ENCODE data around the gene MMRN2.
"Not testable (repeated sequence)": the region's sequence is repeated elsewhere in the genome, so short reads cannot be mapped to it uniquely, and the experiment has no call there.

The MMRN2 gene, protein sequence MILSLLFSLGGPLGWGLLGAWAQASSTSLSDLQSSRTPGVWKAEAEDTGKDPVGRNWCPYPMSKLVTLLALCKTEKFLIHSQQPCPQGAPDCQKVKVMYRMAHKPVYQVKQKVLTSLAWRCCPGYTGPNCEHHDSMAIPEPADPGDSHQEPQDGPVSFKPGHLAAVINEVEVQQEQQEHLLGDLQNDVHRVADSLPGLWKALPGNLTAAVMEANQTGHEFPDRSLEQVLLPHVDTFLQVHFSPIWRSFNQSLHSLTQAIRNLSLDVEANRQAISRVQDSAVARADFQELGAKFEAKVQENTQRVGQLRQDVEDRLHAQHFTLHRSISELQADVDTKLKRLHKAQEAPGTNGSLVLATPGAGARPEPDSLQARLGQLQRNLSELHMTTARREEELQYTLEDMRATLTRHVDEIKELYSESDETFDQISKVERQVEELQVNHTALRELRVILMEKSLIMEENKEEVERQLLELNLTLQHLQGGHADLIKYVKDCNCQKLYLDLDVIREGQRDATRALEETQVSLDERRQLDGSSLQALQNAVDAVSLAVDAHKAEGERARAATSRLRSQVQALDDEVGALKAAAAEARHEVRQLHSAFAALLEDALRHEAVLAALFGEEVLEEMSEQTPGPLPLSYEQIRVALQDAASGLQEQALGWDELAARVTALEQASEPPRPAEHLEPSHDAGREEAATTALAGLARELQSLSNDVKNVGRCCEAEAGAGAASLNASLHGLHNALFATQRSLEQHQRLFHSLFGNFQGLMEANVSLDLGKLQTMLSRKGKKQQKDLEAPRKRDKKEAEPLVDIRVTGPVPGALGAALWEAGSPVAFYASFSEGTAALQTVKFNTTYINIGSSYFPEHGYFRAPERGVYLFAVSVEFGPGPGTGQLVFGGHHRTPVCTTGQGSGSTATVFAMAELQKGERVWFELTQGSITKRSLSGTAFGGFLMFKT

DNA sequence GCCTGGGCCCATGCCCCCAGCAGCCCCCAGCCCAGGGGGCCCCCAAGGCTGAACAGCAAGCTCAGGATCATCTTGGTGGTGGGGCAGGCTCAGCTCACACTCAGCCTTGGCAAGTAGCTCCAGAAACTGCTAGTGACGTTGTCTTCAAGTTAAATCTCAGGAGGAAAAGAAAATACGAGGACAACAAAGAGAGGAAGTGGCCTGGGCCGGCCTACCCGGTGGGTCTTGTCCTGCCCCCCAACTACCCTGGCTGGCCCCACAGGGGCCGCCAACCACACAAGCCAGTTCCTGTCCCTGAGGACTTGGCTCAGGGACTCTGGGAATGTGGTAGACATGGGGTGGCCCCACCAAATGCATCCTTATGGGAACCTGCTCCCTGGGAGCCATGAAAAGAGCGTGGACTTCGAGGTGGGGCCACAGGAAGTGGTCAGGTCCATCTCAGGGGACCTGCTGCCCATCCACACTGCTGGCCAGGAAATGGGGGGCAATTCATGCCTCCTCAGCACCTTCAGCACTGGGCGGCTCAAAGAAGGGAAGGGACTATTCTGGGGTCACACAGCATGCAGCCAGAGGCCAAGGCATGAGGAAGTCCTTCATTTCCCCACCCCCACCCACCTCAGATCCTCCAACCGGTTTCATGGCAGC, at the start of gene MMRN2:
TSS of gene MMRN2 (minus strand) at position 145 of the 645 bp plus-strand sequence. CDS start at position 71, 74 bp downstream.
- no peak for DNase-seq (ENCODE audit: low read depth)

DNA sequence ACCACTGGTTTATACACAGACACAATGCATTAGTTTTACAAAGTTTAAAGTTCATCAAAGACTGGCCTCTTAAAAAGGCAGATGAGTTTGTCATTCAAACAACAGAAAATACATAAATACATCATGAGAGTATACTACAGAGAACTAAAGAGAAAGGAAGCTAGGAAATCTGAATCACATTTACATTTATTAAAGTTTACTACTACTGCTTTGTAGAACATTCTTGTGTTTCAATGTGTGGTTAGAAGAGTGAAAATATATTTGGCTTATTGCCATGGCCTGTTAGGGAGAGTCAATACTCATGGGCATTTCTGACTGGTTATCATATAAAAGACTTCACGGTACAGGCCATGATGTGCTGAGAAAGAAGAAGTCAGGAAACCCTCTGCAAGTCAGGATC, 49.7 kb upstream of the MMRN2 start:
- DNase-seq (ENCODE audit: low read depth): not testable (repeated sequence)

DNA sequence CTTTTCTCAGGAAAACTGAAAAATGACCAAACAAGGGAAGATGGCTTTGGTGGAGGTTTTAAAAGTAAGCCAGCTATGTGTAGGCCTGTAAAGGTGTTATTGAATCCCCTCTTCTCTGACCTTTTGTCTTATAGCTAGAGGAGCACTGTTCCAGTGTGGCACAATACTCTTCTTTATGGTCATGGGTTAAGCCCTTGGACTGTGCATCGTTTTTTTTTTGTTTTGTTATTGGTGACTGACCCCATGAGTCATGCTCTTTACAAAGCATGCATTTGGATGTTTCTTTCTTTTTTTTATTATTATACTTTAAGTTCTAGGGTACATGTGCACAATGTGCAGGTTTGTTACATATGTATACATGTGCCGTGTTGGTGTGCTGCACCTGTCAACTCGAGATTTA, 43.1 kb upstream of the MMRN2 start:
- DNase-seq (ENCODE audit: low read depth): no peak

GRCh38 chr10:86999802-87000403, 42.5 kb upstream of the MMRN2 start:
- not testable (repeated sequence) for DNase-seq (ENCODE audit: low read depth)

GRCh38 chr10:86992929-86993328, 35.5 kb upstream of the MMRN2 start:
- DNase-seq (ENCODE audit: low read depth): no peak

- DNase-seq (ENCODE audit: low read depth): no peak
These were observed 35.0 kb upstream of the MMRN2 start for GRCh38 chr10:86992456-86992855.

GRCh38 chr10:86991362-86991761, 33.9 kb upstream of the MMRN2 start:
- not testable (repeated sequence) for DNase-seq (ENCODE audit: low read depth)

- no peak for DNase-seq (ENCODE audit: low read depth)
These were observed 31.1 kb upstream of the MMRN2 start for GRCh38 chr10:86988520-86988919.

GRCh38 chr10:86984498-86984897, 27.1 kb upstream of the MMRN2 start:
- not testable (repeated sequence) for DNase-seq (ENCODE audit: low read depth)

- no peak for DNase-seq (ENCODE audit: low read depth)
These were observed 24.3 kb upstream of the MMRN2 start for GRCh38 chr10:86981716-86982115.

DNA sequence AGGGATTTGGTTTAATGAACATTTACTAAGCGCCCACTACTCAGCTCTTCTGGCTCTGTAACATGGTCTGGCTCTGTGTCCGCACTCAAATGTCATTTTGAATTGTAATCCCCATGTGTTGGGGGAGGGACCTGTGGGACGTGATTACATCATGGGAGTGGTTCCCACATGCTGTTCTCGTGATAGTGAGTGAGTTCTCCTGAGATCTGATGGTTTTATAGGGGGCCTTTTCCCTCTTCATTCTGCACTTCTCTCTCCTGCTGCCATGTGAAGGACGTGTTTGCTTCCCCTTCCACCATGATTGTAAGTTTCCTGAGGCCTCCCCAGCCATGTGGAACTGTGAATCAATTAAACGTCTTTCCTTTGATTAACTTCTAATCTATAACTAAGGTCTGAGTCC, 23.6 kb upstream of the MMRN2 start:
- DNase-seq (ENCODE audit: low read depth): not testable (repeated sequence)

- DNase-seq (ENCODE audit: low read depth): no peak
These were observed 22.6 kb upstream of the MMRN2 start for GRCh38 chr10:86979977-86980448.

DNA sequence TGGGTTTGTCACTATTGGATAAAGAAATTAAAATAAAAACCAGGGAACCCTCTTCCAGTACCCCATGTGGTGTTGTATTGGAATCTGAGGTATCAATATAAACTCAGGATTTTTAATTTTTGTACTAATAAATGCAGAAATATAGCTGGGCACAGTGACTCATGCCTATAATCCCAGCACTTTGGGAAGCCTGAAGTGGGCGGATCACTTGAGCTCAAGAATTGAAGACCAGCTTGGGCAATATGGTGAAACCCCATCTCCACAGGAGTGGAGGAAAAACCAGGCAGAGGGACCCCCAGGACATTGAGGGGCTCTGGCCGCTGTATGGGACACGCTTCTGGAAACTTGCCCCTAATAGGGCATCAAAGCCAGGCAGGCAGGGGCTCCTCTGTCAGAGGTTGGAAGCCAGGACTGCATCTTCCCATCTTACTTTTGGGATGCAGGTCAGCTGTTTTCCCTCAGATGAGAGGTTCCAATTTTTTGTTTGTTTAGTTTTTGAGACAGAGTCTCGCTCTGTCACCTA, 21.9 kb upstream of the MMRN2 start:
- no peak for DNase-seq (ENCODE audit: low read depth)

- DNase-seq (ENCODE audit: low read depth): not testable (repeated sequence)
These were observed 21.0 kb upstream of the MMRN2 start for GRCh38 chr10:86978457-86978856.

DNA sequence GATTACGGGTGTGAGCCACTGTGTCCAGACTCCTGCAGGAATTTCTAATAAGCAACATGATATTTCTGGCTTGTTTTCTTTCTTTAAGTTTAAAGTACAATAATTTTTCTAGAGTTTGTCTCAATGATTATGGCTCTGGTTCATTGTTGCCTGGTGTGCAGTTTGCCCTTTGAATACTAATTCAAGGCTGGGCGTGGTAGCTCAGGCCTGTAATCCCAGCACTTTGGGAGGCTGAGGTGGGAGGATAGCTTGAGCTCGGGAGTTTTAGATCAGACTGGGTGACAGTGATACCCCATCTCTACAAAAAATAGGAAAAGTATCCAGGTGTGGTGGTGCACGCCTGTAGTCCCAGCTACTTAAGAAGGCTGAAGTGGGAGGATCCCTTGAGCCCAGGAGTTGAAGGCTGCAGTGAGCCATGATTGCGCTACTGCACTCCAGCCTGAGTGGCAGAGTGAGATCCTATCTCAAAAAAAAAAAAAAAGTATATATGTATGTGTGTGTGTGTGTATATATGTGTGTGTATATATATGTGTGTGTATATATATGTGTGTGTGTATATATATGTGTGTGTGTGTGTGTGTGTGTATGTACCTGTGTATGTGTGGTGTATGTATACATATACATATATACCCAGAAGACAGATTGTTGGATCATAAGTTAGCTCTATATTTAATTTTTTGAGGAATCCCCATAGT, 19.1 kb upstream of the MMRN2 start:
- no peak for DNase-seq (ENCODE audit: low read depth)

- DNase-seq (ENCODE audit: low read depth): no peak
These were observed 17.1 kb upstream of the MMRN2 start for GRCh38 chr10:86974484-86974883.

DNA sequence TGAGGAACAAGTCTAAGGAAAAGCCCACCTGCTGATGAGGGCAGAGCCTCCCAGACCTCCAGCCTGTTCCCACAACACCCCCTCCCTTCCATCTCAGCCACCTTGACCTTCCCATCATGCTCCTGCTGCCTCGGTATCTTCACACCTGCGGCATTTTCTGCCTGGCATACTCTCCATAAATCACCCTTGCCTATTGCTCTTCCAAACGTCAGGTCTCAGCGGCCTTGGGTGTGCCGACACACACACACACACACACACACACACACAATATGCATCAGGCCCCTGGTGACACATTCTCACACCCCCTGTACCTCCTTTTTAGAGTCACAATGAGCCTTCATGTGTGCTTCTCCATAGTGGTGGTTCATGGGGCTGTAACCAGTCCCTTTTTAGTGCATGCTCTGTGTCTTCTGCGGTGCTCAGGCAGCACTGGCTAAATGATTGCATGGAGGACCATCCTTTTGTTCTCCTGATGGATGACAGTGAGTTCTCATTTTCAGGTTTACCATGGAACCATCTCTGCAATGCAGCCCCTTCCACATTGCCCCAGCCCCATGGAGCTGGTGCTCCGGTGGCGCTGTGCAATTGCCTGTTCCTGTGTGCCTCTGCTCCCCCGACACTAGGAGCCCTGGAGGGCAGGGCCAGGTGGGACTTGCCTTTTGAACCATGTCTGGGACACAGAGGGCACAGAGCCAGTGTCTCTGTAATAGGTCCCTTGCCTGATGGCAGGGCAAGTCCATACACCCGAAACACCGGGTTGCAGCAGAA, 15.4 kb upstream of the MMRN2 start:
- no peak for DNase-seq (ENCODE audit: low read depth)

- peak; percentile 79 for DNase-seq (ENCODE audit: low read depth)
These were observed 14.0 kb upstream of the MMRN2 start for GRCh38 chr10:86971232-86971991.

GRCh38 chr10:86970982-86971231, 13.5 kb upstream of the MMRN2 start:
- no peak for DNase-seq (ENCODE audit: low read depth)

Measured in stimulated activated CD8-positive, alpha-beta memory T cell treated with anti-CD3 and anti-CD28 coated beads, Interleukin-4, amount 100 ng/mL, for 24 hours (primary cell).